ENCODE data around the gene U2AF2.
"Not testable (repeated sequence)": the region's sequence is repeated elsewhere in the genome, so short reads cannot be mapped to it uniquely, and the experiment has no call there.

Gene U2AF2

GRCh38 chr19:55692681-55693081, 37.8 kb downstream of the U2AF2 start:
- no peak for DNase-seq

GRCh38 chr19:55693336-55693974, 38.6 kb downstream of the U2AF2 start:
- no peak for DNase-seq

- no peak for DNase-seq
These were observed 39.4 kb downstream of the U2AF2 start for GRCh38 chr19:55694241-55694655.

GRCh38 chr19:55694656-55695491, 40.0 kb downstream of the U2AF2 start:
- DNase-seq: no peak

- no peak for DNase-seq
These were observed 40.9 kb downstream of the U2AF2 start for GRCh38 chr19:55695511-55696290.

GRCh38 chr19:55696301-55697068, 41.6 kb downstream of the U2AF2 start:
- DNase-seq: no peak

GRCh38 chr19:55697069-55697440, 42.2 kb downstream of the U2AF2 start:
- DNase-seq: no peak

GRCh38 chr19:55697698-55698097, 42.9 kb downstream of the U2AF2 start:
- no peak for DNase-seq

GRCh38 chr19:55698256-55698655, 43.4 kb downstream of the U2AF2 start:
- no peak for DNase-seq

GRCh38 chr19:55699221-55699620, 44.4 kb downstream of the U2AF2 start:
- DNase-seq: no peak

GRCh38 chr19:55700813-55701212, 46.0 kb downstream of the U2AF2 start:
- DNase-seq: no peak

GRCh38 chr19:55702131-55702627, 47.3 kb downstream of the U2AF2 start:
- DNase-seq: no peak

- no peak for DNase-seq
These were observed 49.0 kb downstream of the U2AF2 start for GRCh38 chr19:55703790-55704215.

GRCh38 chr19:55704494-55705245, 49.8 kb downstream of the U2AF2 start:
- DNase-seq: no peak

- DNase-seq: no peak
These were observed 51.1 kb downstream of the U2AF2 start for GRCh38 chr19:55705972-55706371.

GRCh38 chr19:55711719-55712118, 56.9 kb downstream of the U2AF2 start:
- DNase-seq: no peak

- DNase-seq: no peak
These were observed 58.2 kb downstream of the U2AF2 start for GRCh38 chr19:55712804-55713631.

GRCh38 chr19:55716531-55716930, 61.7 kb downstream of the U2AF2 start:
- no peak for DNase-seq

- DNase-seq: no peak
These were observed 62.4 kb downstream of the U2AF2 start for GRCh38 chr19:55717251-55717650.

- DNase-seq: not testable (repeated sequence)
These were observed 63.3 kb downstream of the U2AF2 start for GRCh38 chr19:55717879-55718711.
